ENCODE data around the gene SLC12A6. TPM values are rescaled to one million over a fixed set of nuclear protein-coding genes. Genes with fewer than 3 reads are reported as not detected.

The SLC12A6 gene
- total RNA-seq, 1 donor from 2014 or later, result 73.4 TPM

DNA sequence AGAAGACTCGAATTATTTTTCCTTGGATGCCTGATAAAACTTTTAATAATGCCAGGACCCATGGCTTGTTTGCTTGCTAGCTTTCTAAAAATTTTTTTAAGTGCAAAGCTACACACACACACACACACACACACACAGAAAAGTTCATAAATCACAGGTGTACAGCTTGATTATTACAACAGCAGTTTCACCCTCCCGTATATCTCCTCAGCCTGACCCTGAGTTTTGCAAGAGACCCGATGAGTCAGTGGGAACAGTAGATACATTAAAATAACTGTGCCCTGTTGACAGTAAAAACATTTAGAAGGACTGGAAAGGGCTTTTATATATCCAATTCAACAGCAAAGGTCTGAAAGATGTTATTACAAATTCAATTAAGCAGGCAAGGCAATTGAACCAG lies 66.1 kb downstream of the SLC12A6 start:
- Histone ChIP-seq H3K27ac (no peak overlapping the region), H3K9me3 (no peaks in the 10 kb centered on the region), H3K4me1 (peaks cover 10% of the 10 kb centered on the region), H3K4me3 (no peak overlapping the region), H3K36me3 (peaks cover 0 to 11% of the 10 kb centered on the region in 2 donors), H3K27me3 (no peaks in the 10 kb centered on the region)
- intact Hi-C loops (cut with DNase I), result no loop called here
- TF ChIP-seq POLR2AphosphoS5 (IDR thresholded peaks at IDR 0.05; ENCODE audit: insufficient read depth in 1 of 2, low read depth in 1 of 2) (peak in 1 of 2 donors; percentile 62), POLR2A (IDR thresholded peaks at IDR 0.05) (no peak)
- DNase-seq (ENCODE audit: extremely low spot score in 2 of 2), result no peak

DNA sequence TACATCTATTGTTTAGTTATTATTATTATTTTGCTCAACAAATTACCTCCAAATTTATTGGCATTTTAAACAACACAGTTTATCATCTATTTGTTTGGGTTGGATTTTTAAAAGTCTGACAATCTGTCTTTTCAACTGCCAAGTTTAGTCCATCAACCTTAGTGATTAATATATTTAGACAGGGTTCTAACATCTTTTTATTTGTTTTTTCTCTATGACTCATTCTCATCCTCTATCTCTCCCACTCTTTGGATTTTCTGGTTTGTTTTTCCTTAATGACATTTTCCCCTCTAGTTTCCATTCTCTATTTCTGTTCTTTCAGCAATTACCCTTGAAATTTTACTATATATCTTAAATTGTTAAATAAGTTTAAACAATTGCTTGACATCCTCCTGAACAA lies 70.8 kb downstream of the SLC12A6 start:
- intact Hi-C loops (cut with DNase I), result no loop called here
- no peak overlapping the region for H3K27ac ChIP-seq
- peaks cover 0 to 3% of the 10 kb centered on the region in 2 donors for H3K36me3 ChIP-seq
- TF ChIP-seq POLR2AphosphoS5 (IDR thresholded peaks at IDR 0.05; ENCODE audit: insufficient read depth in 1 of 2, low read depth in 1 of 2), result no peak
- TF ChIP-seq POLR2A (IDR thresholded peaks at IDR 0.05), result no peak
- no peak for DNase-seq (ENCODE audit: extremely low spot score in 2 of 2)
- no peaks in the 10 kb centered on the region for H3K9me3 ChIP-seq
- peaks cover under 1% of the 10 kb centered on the region for H3K4me1 ChIP-seq
- no peak overlapping the region for H3K4me3 ChIP-seq
- H3K27me3 ChIP-seq, result no peaks in the 10 kb centered on the region

DNA sequence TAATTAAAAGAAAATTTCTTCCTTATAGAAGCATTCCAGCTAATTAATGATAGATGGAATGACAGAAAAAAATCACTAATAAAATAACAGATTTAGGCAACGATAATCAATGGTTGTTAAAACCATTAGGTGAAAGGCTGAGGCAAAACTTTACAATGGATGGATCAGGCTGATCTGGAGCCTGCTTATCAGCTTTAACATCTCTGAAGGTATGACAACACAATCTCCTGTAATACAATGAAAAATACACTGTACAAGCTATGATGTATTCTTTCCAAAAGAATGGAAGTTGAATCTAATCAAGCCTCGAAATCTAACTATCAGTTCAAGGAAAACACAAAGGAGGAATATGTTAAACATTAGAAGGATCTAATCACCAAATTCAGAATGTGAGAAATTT lies 73.5 kb downstream of the SLC12A6 start:
- intact Hi-C loops (cut with DNase I), result no loop called here
- Histone ChIP-seq H3K9me3 (no peaks in the 10 kb centered on the region), H3K27ac (no peak overlapping the region), H3K36me3 (no peaks in the 10 kb centered on the region), H3K4me1 (no peaks in the 10 kb centered on the region), H3K4me3 (no peak overlapping the region), H3K27me3 (no peaks in the 10 kb centered on the region)
- no peak for DNase-seq (ENCODE audit: extremely low spot score in 2 of 2)
- TF ChIP-seq, protein P1, sequence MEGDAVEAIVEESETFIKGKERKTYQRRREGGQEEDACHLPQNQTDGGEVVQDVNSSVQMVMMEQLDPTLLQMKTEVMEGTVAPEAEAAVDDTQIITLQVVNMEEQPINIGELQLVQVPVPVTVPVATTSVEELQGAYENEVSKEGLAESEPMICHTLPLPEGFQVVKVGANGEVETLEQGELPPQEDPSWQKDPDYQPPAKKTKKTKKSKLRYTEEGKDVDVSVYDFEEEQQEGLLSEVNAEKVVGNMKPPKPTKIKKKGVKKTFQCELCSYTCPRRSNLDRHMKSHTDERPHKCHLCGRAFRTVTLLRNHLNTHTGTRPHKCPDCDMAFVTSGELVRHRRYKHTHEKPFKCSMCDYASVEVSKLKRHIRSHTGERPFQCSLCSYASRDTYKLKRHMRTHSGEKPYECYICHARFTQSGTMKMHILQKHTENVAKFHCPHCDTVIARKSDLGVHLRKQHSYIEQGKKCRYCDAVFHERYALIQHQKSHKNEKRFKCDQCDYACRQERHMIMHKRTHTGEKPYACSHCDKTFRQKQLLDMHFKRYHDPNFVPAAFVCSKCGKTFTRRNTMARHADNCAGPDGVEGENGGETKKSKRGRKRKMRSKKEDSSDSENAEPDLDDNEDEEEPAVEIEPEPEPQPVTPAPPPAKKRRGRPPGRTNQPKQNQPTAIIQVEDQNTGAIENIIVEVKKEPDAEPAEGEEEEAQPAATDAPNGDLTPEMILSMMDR (IDR thresholded peaks at IDR 0.05), result no peak
- TF ChIP-seq POLR2AphosphoS5 (IDR thresholded peaks at IDR 0.05; ENCODE audit: insufficient read depth in 1 of 2, low read depth in 1 of 2) (no peak), POLR2A (IDR thresholded peaks at IDR 0.05) (no peak)

DNA sequence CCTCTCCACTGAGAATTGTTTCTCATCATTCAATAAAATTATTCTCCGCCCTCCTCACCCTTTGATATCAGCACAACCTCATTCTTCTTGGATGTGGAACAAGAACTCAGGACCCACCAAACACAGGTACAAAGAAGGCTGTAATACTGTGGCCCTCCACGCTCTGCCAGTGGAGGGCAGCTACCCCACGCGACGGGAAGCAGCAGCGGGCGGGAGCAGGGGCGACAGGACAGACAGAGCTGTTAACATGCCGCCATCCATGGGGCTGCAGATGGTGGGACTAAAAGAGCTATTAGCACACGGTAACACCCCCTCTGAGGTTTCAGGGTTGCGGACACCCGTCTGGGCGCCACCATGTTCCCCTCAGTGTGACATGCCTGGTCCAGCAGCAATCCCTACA lies 75.2 kb downstream of the SLC12A6 start:
- no peaks in the 10 kb centered on the region for H3K9me3 ChIP-seq
- DNase-seq (ENCODE audit: extremely low spot score in 2 of 2), result no peak
- no peak for TF ChIP-seq POLR2AphosphoS5 (IDR thresholded peaks at IDR 0.05; ENCODE audit: insufficient read depth in 1 of 2, low read depth in 1 of 2)
- TF ChIP-seq, protein P1 (IDR thresholded peaks at IDR 0.05), result no peak
- TF ChIP-seq POLR2A (IDR thresholded peaks at IDR 0.05), result no peak
- no peaks in the 10 kb centered on the region for H3K4me1 ChIP-seq
- peaks cover 0 to 3% of the 10 kb centered on the region in 2 donors for H3K36me3 ChIP-seq
- H3K27ac ChIP-seq, result no peak overlapping the region
- no peak overlapping the region for H3K4me3 ChIP-seq
- no peaks in the 10 kb centered on the region for H3K27me3 ChIP-seq
- intact Hi-C loops (cut with DNase I), result no loop called here

DNA sequence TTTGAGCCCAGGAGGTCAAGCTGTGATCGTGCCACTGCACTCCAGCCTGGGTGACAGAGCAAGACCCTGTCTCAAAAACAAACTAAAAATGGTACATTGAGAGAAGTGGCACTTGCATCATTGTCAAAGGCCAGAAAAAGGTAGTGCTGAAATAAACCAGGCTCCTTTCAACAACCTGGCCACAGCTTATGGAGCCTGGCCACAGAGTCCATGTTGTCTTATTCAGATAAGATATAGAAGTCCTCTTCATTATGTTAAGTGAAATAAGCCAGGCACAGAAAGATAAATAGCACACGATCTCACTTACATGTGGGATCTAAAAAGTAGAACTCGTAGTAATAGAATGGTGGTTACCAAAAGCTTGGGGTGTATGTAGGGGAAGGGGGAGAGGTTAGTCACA lies 78.0 kb downstream of the SLC12A6 start:
- TF ChIP-seq POLR2A (IDR thresholded peaks at IDR 0.05) (no peak), POLR2AphosphoS5 (IDR thresholded peaks at IDR 0.05; ENCODE audit: insufficient read depth in 1 of 2, low read depth in 1 of 2) (no peak)
- TF ChIP-seq, protein P1 (IDR thresholded peaks at IDR 0.05), result no peak
- no peaks in the 10 kb centered on the region for H3K4me1 ChIP-seq
- no peak overlapping the region for H3K27ac ChIP-seq
- no peak overlapping the region for H3K4me3 ChIP-seq
- H3K9me3 ChIP-seq, result no peaks in the 10 kb centered on the region
- no peaks in the 10 kb centered on the region for H3K27me3 ChIP-seq
- peaks cover 0 to 20% of the 10 kb centered on the region in 2 donors for H3K36me3 ChIP-seq
- no peak for DNase-seq (ENCODE audit: extremely low spot score in 2 of 2)
- intact Hi-C loops (cut with DNase I), result no loop called here

DNA sequence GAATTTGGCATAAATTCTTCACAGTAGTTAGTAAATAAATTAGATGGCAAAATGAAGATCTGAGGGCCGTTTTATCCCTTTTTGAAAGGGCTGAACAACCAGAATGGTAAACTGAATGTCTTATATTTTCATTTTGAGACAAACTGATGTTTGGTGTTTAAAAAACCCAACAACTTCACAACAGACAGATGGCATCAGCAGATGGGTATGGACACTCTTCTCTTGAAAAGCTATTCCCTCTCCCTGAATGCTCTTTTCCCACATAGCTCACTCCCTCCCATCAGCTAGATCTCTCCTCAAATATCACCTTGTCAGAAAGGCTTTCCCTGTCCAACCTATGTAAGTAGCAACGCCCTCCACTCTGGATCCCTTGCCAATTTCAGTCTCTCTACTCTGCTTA lies 79.4 kb downstream of the SLC12A6 start:
- intact Hi-C loops (cut with DNase I), result no loop called here
- peaks cover 0 to 34% of the 10 kb centered on the region in 2 donors for H3K36me3 ChIP-seq
- TF ChIP-seq POLR2AphosphoS5 (IDR thresholded peaks at IDR 0.05; ENCODE audit: insufficient read depth in 1 of 2, low read depth in 1 of 2) (no peak), POLR2A (IDR thresholded peaks at IDR 0.05) (no peak)
- TF ChIP-seq, protein P1 (IDR thresholded peaks at IDR 0.05), result no peak

More for the DNA sequence above, 79.4 kb downstream of the SLC12A6 start:
- no peak for DNase-seq (ENCODE audit: extremely low spot score in 2 of 2)
- no peak overlapping the region for H3K4me3 ChIP-seq
- H3K4me1 ChIP-seq, result no peaks in the 10 kb centered on the region
- H3K9me3 ChIP-seq, result no peaks in the 10 kb centered on the region
- H3K27ac ChIP-seq, result no peak overlapping the region
- H3K27me3 ChIP-seq, result no peaks in the 10 kb centered on the region
